BE2C (cell line): ENCODE measurements around the gene ENHO.

Source experiments
- DNase-seq: peaks from one replicate; pipeline ENCODE4 v3.0.0-alpha.2; 2020
- H3K27me3 ChIP-seq: fragments of 250-450 bp; sonication (Bioruptor Pico); 2 replicates; pipeline ENCODE4 v1.5.1; 2020; ENCODE audit warnings: mild to moderate bottlenecking
- H3K36me3 ChIP-seq: fragments of 250-450 bp; sonication (Bioruptor Pico); 2 replicates; pipeline ENCODE4 v1.5.1; 2020; ENCODE audit warnings: mild to moderate bottlenecking
- H3K4me1 ChIP-seq: fragments of 250-450 bp; sonication (Bioruptor Pico); 2 replicates; pipeline ENCODE4 v1.5.1; 2020
- H3K4me3 ChIP-seq: 2 replicates; pipeline ENCODE4 v1.5.1; 2011; ENCODE audit warnings: low read depth, low read length
- H3K9me3 ChIP-seq: fragments of 250-450 bp; sonication (Bioruptor Pico); 2 replicates; pipeline ENCODE4 v1.5.1; 2020
- CTCF ChIP-seq: IDR thresholded peaks from 2 replicates; pipeline ENCODE4 v1.5.1; 2012; ENCODE audit warnings: mild to moderate bottlenecking, low read depth, low read length

Gene ENHO

GRCh38 chr9:34568133-34568532, 45.3 kb upstream of the ENHO start:
- no peak for TF ChIP-seq CTCF
- Histone ChIP-seq H3K9me3 (no peaks in the 10 kb centered on the region), H3K36me3 (peaks cover 63% of the 10 kb centered on the region), H3K4me1 (peaks cover 68% of the 10 kb centered on the region), H3K27me3 (no peaks in the 10 kb centered on the region), H3K4me3 (no peak overlapping the region)
- no peak for DNase-seq

- no peak for TF ChIP-seq CTCF
- DNase-seq, result peak; percentile 29
These were observed 44.2 kb upstream of the ENHO start for GRCh38 chr9:34566972-34567371.

GRCh38 chr9:34566322-34566721, 43.5 kb upstream of the ENHO start:
- peaks cover 58% of the 10 kb centered on the region for H3K4me1 ChIP-seq
- peaks cover 71% of the 10 kb centered on the region for H3K36me3 ChIP-seq
- no peak overlapping the region for H3K4me3 ChIP-seq
- TF ChIP-seq CTCF, result no peak
- H3K27me3 ChIP-seq, result no peaks in the 10 kb centered on the region
- no peak for DNase-seq
- H3K9me3 ChIP-seq, result no peaks in the 10 kb centered on the region

More at GRCh38 chr9:34566972-34567371, 44.2 kb upstream of the ENHO start:
- H3K4me1 ChIP-seq, result peaks cover 58% of the 10 kb centered on the region
- no peaks in the 10 kb centered on the region for H3K9me3 ChIP-seq
- H3K27me3 ChIP-seq, result no peaks in the 10 kb centered on the region
- H3K4me3 ChIP-seq, result no peak overlapping the region
- H3K36me3 ChIP-seq, result peaks cover 72% of the 10 kb centered on the region

DNA sequence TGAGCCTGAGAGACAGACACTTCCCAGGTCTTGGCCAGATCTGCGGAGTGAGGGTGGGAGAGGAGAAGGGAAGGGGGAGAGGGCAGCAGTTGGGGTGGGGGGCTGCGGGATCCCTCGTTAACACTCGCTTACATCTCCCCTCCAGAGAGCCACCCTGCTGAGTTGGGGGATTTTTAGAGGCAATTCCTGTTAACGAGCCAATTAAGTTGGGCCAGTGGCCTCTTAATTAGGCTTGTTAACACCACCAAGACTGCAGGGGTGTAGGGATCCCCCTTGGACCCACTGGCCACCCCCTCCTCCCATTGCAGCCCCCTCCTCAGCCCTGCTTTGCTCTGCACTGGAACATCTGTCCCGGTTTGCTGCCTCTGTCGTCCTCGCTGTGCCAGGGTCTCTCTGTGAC, 43.1 kb upstream of the ENHO start:
- Histone ChIP-seq H3K4me1 (peaks cover 58% of the 10 kb centered on the region), H3K4me3 (no peak overlapping the region), H3K36me3 (peaks cover 71% of the 10 kb centered on the region), H3K9me3 (no peaks in the 10 kb centered on the region), H3K27me3 (no peaks in the 10 kb centered on the region)
- no peak for TF ChIP-seq CTCF
- DNase-seq, result no peak

DNA sequence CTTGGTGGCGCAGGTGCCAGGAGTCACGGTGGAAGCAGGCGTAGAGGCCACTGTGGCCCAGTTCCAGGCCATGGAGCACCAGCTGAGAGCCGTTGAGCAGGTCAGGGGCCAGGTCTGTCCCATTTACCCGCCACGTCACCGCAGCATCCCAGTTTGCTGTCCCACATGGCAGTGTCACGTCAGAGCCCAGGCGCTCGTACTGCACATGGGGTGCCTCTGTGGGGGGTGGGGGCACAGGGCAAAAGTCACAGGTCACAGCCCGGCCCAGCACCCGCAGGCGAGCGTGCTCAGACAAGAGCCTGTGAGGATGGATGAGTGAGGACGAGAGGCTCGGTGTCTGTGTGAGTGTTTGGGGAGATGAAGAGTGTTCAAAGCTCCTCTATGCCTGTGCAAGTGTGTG, 41.8 kb upstream of the ENHO start:
- no peak for TF ChIP-seq CTCF
- H3K9me3 ChIP-seq, result no peaks in the 10 kb centered on the region
- H3K36me3 ChIP-seq, result peaks cover 61% of the 10 kb centered on the region
- no peak overlapping the region for H3K4me3 ChIP-seq
- no peak for DNase-seq
- H3K27me3 ChIP-seq, result no peaks in the 10 kb centered on the region
- H3K4me1 ChIP-seq, result peaks cover 58% of the 10 kb centered on the region

DNA sequence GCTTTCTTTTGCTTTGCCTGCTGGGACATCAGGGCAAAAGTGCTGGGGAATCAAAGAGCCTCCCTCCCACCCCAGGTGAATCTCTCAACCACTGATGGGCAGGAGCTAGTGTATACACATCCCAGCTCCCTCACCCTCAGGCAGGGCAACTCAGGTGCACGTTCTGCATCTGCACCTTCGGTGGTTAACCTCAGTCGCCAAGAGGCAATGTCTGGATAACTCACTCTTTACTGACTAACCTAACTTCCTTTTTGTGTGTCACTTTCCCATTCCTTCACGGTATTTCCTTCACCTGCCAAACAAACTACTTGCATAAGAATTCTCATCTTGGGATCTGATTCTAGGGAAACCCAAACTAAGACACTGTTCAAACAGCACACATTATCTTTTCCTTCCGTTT, 40.5 kb upstream of the ENHO start:
- no peak overlapping the region for H3K4me3 ChIP-seq
- no peaks in the 10 kb centered on the region for H3K27me3 ChIP-seq
- peaks cover 54% of the 10 kb centered on the region for H3K36me3 ChIP-seq
- no peaks in the 10 kb centered on the region for H3K9me3 ChIP-seq
- no peak for TF ChIP-seq CTCF
- DNase-seq, result no peak
- peaks cover 58% of the 10 kb centered on the region for H3K4me1 ChIP-seq
